ENCODE measurements around the gene NXPE4. TPM values are rescaled to one million over a fixed set of nuclear protein-coding genes. Genes with fewer than 3 reads are reported as not detected.
"Not testable (repeated sequence)": the region's sequence is repeated elsewhere in the genome, so short reads cannot be mapped to it uniquely, and the experiment has no call there.

Gene NXPE4
- total RNA-seq, 1 experiment from 2014 or later = not detected

- in situ Hi-C loops (cut with HindIII; ENCODE audit: low pct_unique_long_range_greater_than_20kb, low sequenced_read_pairs) = no loop called here
Observed at GRCh38 chr11:114607753-114608459, 12.3 kb upstream of the NXPE4 start.

GRCh38 chr11:114606802-114607075, 11.2 kb upstream of the NXPE4 start:
- intact Hi-C loops (cut with micrococcal nuclease; ENCODE audit: unreplicated experiment); H3K9me3 ChIP-seq (ENCODE audit: control insufficient read depth, insufficient read depth, low read depth, low read length); H3K4me1 ChIP-seq (ENCODE audit: control insufficient read depth, insufficient read depth, low read length); H3K36me3 ChIP-seq (ENCODE audit: control insufficient read depth, insufficient read depth, low read length); CTCF ChIA-PET; H3K27me3 ChIP-seq (ENCODE audit: control insufficient read depth, insufficient read depth, low read length); H3K4me3 ChIP-seq (ENCODE audit: low read depth in 2 of 2, low read length in 2 of 2); BruUV-seq (replicated peaks); H3K27ac ChIP-seq (ENCODE audit: low read length); in situ Hi-C loops (cut with HindIII; ENCODE audit: low pct_unique_long_range_greater_than_20kb, low sequenced_read_pairs); ATAC-seq; DNase-seq (ENCODE audit: low read depth, low spot score); POLR2A ChIA-PET: not testable (repeated sequence)

More at GRCh38 chr11:114607753-114608459, 12.3 kb upstream of the NXPE4 start:
- intact Hi-C loops (cut with micrococcal nuclease; ENCODE audit: unreplicated experiment) = no loop called here
- no peak for TF ChIP-seq SIN3A (IDR thresholded peaks at IDR 0.05; ENCODE audit: borderline replicate concordance, insufficient read depth, low read depth, low read length)
- no peak for TF ChIP-seq TCF7L2 (IDR thresholded peaks at IDR 0.05; ENCODE audit: low read depth, low read length)
- TF ChIP-seq POLR2AphosphoS5 (IDR thresholded peaks at IDR 0.05; ENCODE audit: low read depth, low read length) = no peak
- TF ChIP-seq REST (IDR thresholded peaks at IDR 0.05; ENCODE audit: insufficient read depth in 1 of 2, low read depth in 2 of 2, low read length in 1 of 2) = no peak
- TF ChIP-seq CTCF (IDR thresholded peaks at IDR 0.05) = no peak
- no TSS peak for BruUV-seq (replicated peaks)
- 0 out of 2 replicates have a peak, but pooled peaks cover 6% of the 10 kb centered on the region for H3K9me3 ChIP-seq (ENCODE audit: control insufficient read depth, insufficient read depth, low read depth, low read length)
- H3K27me3 ChIP-seq (ENCODE audit: control insufficient read depth, insufficient read depth, low read length) = no peaks in the 10 kb centered on the region
- DNase-seq (ENCODE audit: low read depth, low spot score) (no peak), ATAC-seq (no peak)
- H3K4me3 ChIP-seq (ENCODE audit: low read depth in 2 of 2, low read length in 2 of 2) = no peak overlapping the region
- no peaks in the 10 kb centered on the region for H3K4me1 ChIP-seq (ENCODE audit: control insufficient read depth, insufficient read depth, low read length)
- no peak overlapping the region for H3K27ac ChIP-seq (ENCODE audit: low read length)
- ChIA-PET POLR2A (no interaction called here), CTCF (no interaction called here)
- no peaks in the 10 kb centered on the region for H3K36me3 ChIP-seq (ENCODE audit: control insufficient read depth, insufficient read depth, low read length)

GRCh38 chr11:114606003-114606801, 10.6 kb upstream of the NXPE4 start:
- Histone ChIP-seq H3K27me3 (ENCODE audit: control insufficient read depth, insufficient read depth, low read length) (no peaks in the 10 kb centered on the region), H3K4me1 (ENCODE audit: control insufficient read depth, insufficient read depth, low read length) (no peaks in the 10 kb centered on the region), H3K4me3 (ENCODE audit: low read depth in 2 of 2, low read length in 2 of 2) (no peak overlapping the region), H3K9me3 (ENCODE audit: control insufficient read depth, insufficient read depth, low read depth, low read length) (0 out of 2 replicates have a peak, but pooled peaks cover 3% of the 10 kb centered on the region), H3K36me3 (ENCODE audit: control insufficient read depth, insufficient read depth, low read length) (no peaks in the 10 kb centered on the region), H3K27ac (ENCODE audit: low read length) (no peak overlapping the region)
- no peak for TF ChIP-seq CTCF (IDR thresholded peaks at IDR 0.05)
- no peak for TF ChIP-seq POLR2AphosphoS5 (IDR thresholded peaks at IDR 0.05; ENCODE audit: low read depth, low read length)
- TF ChIP-seq TCF7L2 (IDR thresholded peaks at IDR 0.05; ENCODE audit: low read depth, low read length) = no peak
- TF ChIP-seq SIN3A (IDR thresholded peaks at IDR 0.05; ENCODE audit: borderline replicate concordance, insufficient read depth, low read depth, low read length) = no peak
- TF ChIP-seq REST (IDR thresholded peaks at IDR 0.05; ENCODE audit: insufficient read depth in 1 of 2, low read depth in 2 of 2, low read length in 1 of 2) = no peak
- ChIA-PET POLR2A (no interaction called here), CTCF (no interaction called here)
- no TSS peak for BruUV-seq (replicated peaks)
- DNase-seq (ENCODE audit: low read depth, low spot score) (no peak), ATAC-seq (no peak)
- in situ Hi-C loops (cut with HindIII; ENCODE audit: low pct_unique_long_range_greater_than_20kb, low sequenced_read_pairs) = no loop called here
- intact Hi-C loops (cut with micrococcal nuclease; ENCODE audit: unreplicated experiment) = no loop called here

Data from Panc1 (cell line).